OCI-LY3 (cell line): ENCODE results near the gene RNPEP.
A peak's percentile ranks its signal among the peaks of the same experiment; 100 is the strongest.

Source experiments
- H2AFZ ChIP-seq: fragments of 200-600, 300-600 bp; shearing (Covaris generic); 2 replicates; pipeline ENCODE4 v1.6.0; 2014; ENCODE audit warnings: antibody characterized with exemption, low read depth, low read length
- H3K27ac ChIP-seq: fragments of 200-600, 300-600 bp; sonication (generic); 2 replicates; pipeline ENCODE4 v1.5.1; 2014; ENCODE audit warnings: mild to moderate bottlenecking, low read length, moderate library complexity, mixed read lengths
- H3K27me3 ChIP-seq: fragments of 200-600, 300-600 bp; sonication (generic); 2 replicates; pipeline ENCODE4 v1.6.1; 2014; ENCODE audit warnings: low read depth, low read length, mixed read lengths
- H3K36me3 ChIP-seq: fragments of 200-600, 300-600 bp; sonication (generic); replicated peaks from 2 replicates; pipeline ENCODE3; 2014; ENCODE audit warnings: low read depth, low read length, mixed read lengths
- H3K4me1 ChIP-seq: fragments of 300-600, 200-600 bp; sonication (generic); 2 replicates; pipeline ENCODE4 v1.6.1; 2014; ENCODE audit warnings: low read length, mixed read lengths
- H3K4me2 ChIP-seq: fragments of 200-600, 300-600 bp; sonication (generic); 2 replicates; pipeline ENCODE4 v1.6.1; 2014; ENCODE audit warnings: low read length, mixed read lengths
- H3K4me3 ChIP-seq: fragments of 300-600, 200-600 bp; sonication (generic); 2 replicates; pipeline ENCODE4 v1.5.1; 2014; ENCODE audit warnings: antibody characterized with exemption, mild to moderate bottlenecking, low read length, moderate library complexity
- H3K79me2 ChIP-seq: fragments of 300-600, 200-600 bp; shearing (Covaris generic); 2 replicates; pipeline ENCODE4 v1.6.1; 2014; ENCODE audit warnings: mild to moderate bottlenecking, low read length, mixed read lengths
- H3K9ac ChIP-seq: fragments of 300-600, 200-600 bp; shearing (Covaris generic); 2 replicates; pipeline ENCODE4 v1.6.0; 2014; ENCODE audit warnings: mild to moderate bottlenecking, low read length, moderate library complexity
- H3K9me3 ChIP-seq: fragments of 200-600, 300-600 bp; shearing (Covaris generic); 2 replicates; pipeline ENCODE4 v1.6.1; 2014; ENCODE audit warnings: low read length, mixed read lengths; ENCODE audit not compliant: insufficient read depth
- H4K20me1 ChIP-seq: fragments of 200-600, 300-600 bp; sonication (generic); 2 replicates; pipeline ENCODE4 v1.6.1; 2016; ENCODE audit warnings: low read length, mixed read lengths; ENCODE audit not compliant: insufficient read depth
- EZH2phosphoT487 ChIP-seq: fragments of 200-600 bp; shearing (Covaris generic); IDR thresholded peaks from 2 replicates; pipeline ENCODE4 v1.6.1; 2018; ENCODE audit warnings: antibody characterized with exemption, mixed run types, low read depth
- TF ChIP-seq, protein P1 (sequence below): fragments of 200-600, 300-600 bp; sonication (generic); IDR thresholded peaks from 2 replicates; pipeline ENCODE4 v1.5.1; 2014; ENCODE audit warnings: antibody characterized with exemption, low read length, low read depth

The RNPEP gene

GRCh38 chr1:201949491-201949890, 33.0 kb upstream of the RNPEP start:
- Histone ChIP-seq H3K4me1 (peaks cover 3% of the 10 kb centered on the region), H3K9ac (no peak overlapping the region), H4K20me1 (no peaks in the 10 kb centered on the region), H3K36me3 (no peaks in the 10 kb centered on the region), H3K27ac (no peak overlapping the region), H3K27me3 (peaks cover 25% of the 10 kb centered on the region), H3K9me3 (no peaks in the 10 kb centered on the region), H2AFZ (no peak overlapping the region), H3K4me2 (no peak overlapping the region), H3K79me2 (peaks cover 2% of the 10 kb centered on the region; the same call in 1 of the 2 replicates), H3K4me3 (no peak overlapping the region)
- TF ChIP-seq, protein P1, sequence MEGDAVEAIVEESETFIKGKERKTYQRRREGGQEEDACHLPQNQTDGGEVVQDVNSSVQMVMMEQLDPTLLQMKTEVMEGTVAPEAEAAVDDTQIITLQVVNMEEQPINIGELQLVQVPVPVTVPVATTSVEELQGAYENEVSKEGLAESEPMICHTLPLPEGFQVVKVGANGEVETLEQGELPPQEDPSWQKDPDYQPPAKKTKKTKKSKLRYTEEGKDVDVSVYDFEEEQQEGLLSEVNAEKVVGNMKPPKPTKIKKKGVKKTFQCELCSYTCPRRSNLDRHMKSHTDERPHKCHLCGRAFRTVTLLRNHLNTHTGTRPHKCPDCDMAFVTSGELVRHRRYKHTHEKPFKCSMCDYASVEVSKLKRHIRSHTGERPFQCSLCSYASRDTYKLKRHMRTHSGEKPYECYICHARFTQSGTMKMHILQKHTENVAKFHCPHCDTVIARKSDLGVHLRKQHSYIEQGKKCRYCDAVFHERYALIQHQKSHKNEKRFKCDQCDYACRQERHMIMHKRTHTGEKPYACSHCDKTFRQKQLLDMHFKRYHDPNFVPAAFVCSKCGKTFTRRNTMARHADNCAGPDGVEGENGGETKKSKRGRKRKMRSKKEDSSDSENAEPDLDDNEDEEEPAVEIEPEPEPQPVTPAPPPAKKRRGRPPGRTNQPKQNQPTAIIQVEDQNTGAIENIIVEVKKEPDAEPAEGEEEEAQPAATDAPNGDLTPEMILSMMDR, result no peak
- TF ChIP-seq EZH2phosphoT487, result no peak

DNA sequence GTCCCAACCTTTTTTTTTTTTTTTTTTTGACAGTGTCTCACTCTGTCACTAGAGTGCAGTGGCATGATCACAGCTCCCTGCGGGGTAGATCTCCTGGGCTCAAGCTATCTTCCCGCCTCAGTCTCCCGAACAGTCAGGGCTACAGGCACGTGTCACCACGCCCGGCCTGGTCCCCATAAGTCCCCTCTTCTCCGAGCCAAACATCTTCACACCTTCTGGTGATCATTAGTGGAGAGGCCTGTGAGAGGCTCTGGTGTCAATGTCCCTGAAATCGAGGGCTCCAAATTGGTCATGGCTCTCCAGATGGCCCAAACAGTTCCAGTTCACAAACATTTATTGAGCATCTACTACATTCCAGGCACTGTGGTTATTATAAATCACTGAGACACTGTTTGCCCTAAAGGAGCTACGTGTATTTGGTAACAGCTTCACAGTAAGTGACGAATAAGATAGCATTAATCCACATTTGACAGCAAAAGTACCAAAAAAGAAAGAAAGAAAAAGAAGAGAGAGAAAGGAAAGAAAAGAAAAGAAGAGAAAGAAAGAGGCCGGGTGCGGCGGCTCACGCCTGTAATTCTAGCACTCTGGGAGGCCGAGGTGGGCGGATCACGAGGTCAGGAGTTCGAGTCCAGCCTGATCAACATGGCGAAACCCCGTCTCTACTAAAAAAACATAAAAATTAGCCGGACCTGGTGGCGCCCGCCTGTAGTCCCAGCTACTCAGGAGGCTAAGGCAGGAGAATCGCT, 28.0 kb upstream of the RNPEP start:
- TF ChIP-seq, protein P1, result no peak
- no peak for TF ChIP-seq EZH2phosphoT487
- no peak overlapping the region for H2AFZ ChIP-seq
- H3K9ac ChIP-seq, result peak overlapping the region; percentile 85
- peak overlapping the region; percentile 85 for H3K4me3 ChIP-seq
- no peaks in the 10 kb centered on the region for H4K20me1 ChIP-seq
- 0 out of 2 replicates have a peak overlapping the region, but pooled peaks have one; percentile 34 for H3K27ac ChIP-seq
- peaks cover 20% of the 10 kb centered on the region for H3K36me3 ChIP-seq
- peak overlapping the region; percentile 60 for H3K4me2 ChIP-seq
- H3K27me3 ChIP-seq, result no peaks in the 10 kb centered on the region
- H3K79me2 ChIP-seq, result peaks cover 45% of the 10 kb centered on the region
- H3K9me3 ChIP-seq, result no peaks in the 10 kb centered on the region
- peaks cover 11% of the 10 kb centered on the region for H3K4me1 ChIP-seq

GRCh38 chr1:201955009-201955728, 27.3 kb upstream of the RNPEP start, which contains the start of gene TIMM17A:
TSS of gene TIMM17A (plus strand) at chr1:201955503. CDS start at chr1:201955527, 24 bp downstream.
- H3K27ac ChIP-seq, result peak within 1 kb of the TSS; percentile 34
- H3K79me2 ChIP-seq, result peaks cover 45% of the 10 kb centered on the region
- no peaks in the 10 kb centered on the region for H4K20me1 ChIP-seq
- H3K4me1 ChIP-seq, result peaks cover 11% of the 10 kb centered on the region
- H2AFZ ChIP-seq, result peak within 1 kb of the TSS; percentile 57; the same call in 1 of the 2 replicates
- no peaks in the 10 kb centered on the region for H3K9me3 ChIP-seq
- no peaks in the 10 kb centered on the region for H3K27me3 ChIP-seq
- H3K36me3 ChIP-seq, result peaks cover 20% of the 10 kb centered on the region
- peak within 1 kb of the TSS; percentile 85 for H3K4me3 ChIP-seq
- H3K4me2 ChIP-seq, result peak within 1 kb of the TSS; percentile 80
- TF ChIP-seq, protein P1, result no peak
- no peak for TF ChIP-seq EZH2phosphoT487
- peak within 1 kb of the TSS; percentile 85 for H3K9ac ChIP-seq

DNA sequence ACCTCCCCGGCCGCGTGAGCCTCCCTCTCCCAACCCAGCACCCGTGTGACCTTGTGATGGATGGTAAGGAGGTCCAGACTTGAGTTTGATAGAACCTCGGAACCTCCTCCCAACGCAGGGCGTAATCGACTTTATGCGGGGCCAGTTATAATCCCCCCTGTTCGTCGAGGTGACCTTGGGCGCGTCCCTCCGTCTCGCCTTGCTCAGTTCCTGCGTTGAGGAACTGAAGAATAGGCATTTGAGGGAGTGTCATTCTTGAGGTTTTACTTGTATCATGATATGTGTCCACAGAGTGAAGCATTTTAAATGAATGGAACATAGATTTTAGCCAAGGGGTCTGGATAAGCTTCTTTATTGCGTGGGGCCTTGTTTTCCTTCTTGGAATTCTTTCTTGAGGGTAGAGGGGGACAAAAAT, 26.7 kb upstream of the RNPEP start:
- H3K9ac ChIP-seq, result peak overlapping the region; percentile 85
- H2AFZ ChIP-seq, result peak overlapping the region; percentile 55; the same call in 1 of the 2 replicates
- H3K79me2 ChIP-seq, result peaks cover 45% of the 10 kb centered on the region
- peak overlapping the region; percentile 33 for H3K27ac ChIP-seq
- no peaks in the 10 kb centered on the region for H3K9me3 ChIP-seq
- peak overlapping the region; percentile 80 for H3K4me2 ChIP-seq
- no peaks in the 10 kb centered on the region for H3K27me3 ChIP-seq
- H3K4me3 ChIP-seq, result peak overlapping the region; percentile 85
- H3K36me3 ChIP-seq, result peaks cover 24% of the 10 kb centered on the region
- no peaks in the 10 kb centered on the region for H4K20me1 ChIP-seq
- H3K4me1 ChIP-seq, result peaks cover 11% of the 10 kb centered on the region
- TF ChIP-seq, protein P1, result no peak
- TF ChIP-seq EZH2phosphoT487, result no peak
